ENCODE results near the gene MYBPHL.

DNA sequence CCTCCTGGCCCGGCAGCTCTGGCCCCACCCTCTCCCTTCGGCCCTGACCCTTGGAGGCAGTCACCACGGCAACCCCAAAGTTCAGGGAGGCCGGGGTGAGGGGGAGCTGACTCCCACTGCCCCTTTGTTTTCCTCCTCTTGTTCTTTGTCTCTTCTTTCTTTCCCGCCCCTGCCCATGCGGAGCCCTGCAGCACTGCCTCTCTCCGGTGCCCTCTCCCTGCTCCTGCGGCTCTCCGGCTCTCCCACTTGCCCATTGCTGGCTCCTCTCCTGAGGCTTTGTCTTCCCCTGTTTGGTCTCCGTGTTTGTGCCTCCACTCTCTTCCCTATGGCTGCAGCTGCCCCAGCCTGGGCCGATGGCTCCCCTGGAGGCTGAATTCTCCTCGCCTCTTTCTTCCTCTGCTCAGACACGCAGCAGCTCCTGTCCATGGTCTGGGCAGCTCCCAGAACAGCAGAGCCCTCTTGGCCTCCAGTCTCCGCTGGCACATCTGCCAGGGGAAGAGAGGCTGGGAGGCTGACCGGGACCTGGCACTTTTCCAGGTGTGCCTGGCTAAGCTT, 51.6 kb downstream of the MYBPHL start:
- TF ChIP-seq CTCF (IDR thresholded peaks at IDR 0.05) = no peak
- no peak for TF ChIP-seq POLR2A (IDR thresholded peaks at IDR 0.05)
